ENCODE measurements around the gene TRDN.
"Not testable (repeated sequence)": the region's sequence is repeated elsewhere in the genome, so short reads cannot be mapped to it uniquely, and the experiment has no call there.

The TRDN gene

DNA sequence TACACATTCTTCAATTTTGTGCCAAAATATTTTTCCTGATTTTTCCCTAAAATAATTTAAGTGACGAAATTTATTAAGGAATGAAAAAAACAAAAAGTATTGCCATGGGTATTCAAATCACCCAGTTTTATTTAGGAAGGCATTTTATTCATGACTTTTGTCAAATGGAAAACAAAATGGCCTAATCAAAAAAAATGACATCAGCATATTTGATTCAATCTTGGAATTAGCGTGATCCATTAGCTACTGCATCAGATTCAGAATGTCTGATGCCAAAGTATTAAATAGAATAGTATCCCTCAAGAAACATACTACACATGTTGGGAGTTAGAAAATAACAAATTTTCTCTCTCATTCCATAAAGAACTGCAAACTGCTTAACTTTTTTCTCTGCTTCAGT, 129.2 kb downstream of the TRDN start:
- no peak for DNase-seq (ENCODE audit: low read depth in 3 of 3)

DNA sequence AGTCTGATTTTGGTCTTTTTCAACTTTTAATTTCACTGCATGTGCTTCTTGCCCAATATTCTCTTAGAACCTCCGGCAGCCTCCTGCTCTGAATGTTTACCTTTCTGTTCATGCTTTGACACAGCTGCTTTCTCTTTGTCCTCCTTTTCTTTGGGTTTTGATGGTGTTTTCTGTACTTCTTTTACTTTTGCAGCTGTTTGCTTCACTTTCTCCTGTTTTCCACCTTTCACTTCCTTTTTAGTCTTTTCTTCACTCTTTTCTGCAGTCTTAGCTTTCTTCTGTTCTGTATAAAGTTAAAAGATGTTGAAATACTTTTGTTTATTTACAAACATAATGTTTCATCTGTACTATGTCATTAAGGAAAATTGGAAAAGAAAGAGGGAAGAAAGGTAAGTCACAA, 133.1 kb downstream of the TRDN start:
- no peak for DNase-seq (ENCODE audit: low read depth in 3 of 3)

GRCh38 chr6:123497025-123497424, 139.7 kb downstream of the TRDN start:
- no peak for DNase-seq (ENCODE audit: low read depth in 3 of 3)

DNA sequence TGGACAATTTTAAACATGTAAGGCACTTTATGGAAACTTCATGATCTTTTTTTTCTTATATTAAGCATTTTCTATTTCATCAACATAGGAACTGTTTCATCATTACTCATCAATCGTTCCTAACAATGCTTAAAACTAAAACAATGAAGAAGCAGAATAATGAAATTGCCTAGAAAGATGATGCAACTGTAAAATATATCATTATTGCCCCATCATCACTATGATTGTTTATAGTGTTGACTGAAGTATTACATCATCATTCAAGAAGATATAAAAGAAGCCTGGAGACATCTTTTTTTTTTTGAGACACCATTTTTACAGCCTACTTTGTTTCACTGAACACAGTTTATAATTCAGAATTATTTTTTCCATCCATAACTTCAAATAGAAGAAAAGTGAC, 147.2 kb downstream of the TRDN start:
- no peak for DNase-seq (ENCODE audit: low read depth in 3 of 3)

GRCh38 chr6:123480986-123481385, 155.8 kb downstream of the TRDN start:
- no peak for DNase-seq (ENCODE audit: low read depth in 3 of 3)

GRCh38 chr6:123472025-123472702, 164.6 kb downstream of the TRDN start:
- DNase-seq (ENCODE audit: low read depth in 3 of 3) = not testable (repeated sequence)

DNA sequence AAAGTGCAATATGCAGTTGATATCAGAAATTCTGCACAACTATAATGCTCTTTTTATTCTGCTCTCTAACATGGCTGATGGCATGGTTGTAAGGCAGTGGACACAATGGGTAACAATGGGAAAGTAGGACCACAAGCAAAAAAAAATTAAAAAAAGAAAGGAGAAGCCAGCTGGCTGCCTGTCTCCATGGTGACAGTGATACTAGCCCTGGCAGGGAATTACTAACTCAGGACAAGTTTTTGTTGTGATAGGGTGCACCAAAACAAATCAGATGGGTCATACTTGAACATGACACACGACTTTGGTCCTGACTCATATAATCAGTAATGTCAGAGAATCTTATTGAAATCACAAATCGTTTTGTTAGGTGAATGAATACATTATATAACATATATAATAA, 169.4 kb downstream of the TRDN start:
- DNase-seq (ENCODE audit: low read depth in 3 of 3) = no peak

GRCh38 chr6:123462152-123462551, 174.6 kb downstream of the TRDN start:
- no peak for DNase-seq (ENCODE audit: low read depth in 3 of 3)

DNA sequence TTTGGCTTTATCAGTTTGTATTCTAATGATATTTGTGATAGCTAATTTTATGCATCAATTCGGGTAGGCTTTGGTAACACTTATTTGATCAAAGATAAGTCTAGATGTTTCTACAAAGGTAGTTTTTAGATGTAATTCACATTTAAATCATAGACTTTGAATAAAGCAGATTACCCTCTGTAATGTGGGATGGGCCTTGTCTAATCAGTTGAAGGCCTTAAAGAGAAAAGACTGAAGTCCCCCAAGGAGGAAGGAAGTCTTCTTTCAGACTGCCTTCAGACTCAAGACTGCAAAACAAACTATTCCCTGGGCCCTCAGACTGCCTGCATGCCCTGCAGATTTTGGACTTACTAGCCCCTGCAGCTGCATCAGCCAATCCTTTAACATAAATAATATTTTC, 178.5 kb downstream of the TRDN start:
- DNase-seq (ENCODE audit: low read depth in 3 of 3) = no peak

GRCh38 chr6:123456836-123457235, 179.9 kb downstream of the TRDN start:
- no peak for DNase-seq (ENCODE audit: low read depth in 3 of 3)

DNA sequence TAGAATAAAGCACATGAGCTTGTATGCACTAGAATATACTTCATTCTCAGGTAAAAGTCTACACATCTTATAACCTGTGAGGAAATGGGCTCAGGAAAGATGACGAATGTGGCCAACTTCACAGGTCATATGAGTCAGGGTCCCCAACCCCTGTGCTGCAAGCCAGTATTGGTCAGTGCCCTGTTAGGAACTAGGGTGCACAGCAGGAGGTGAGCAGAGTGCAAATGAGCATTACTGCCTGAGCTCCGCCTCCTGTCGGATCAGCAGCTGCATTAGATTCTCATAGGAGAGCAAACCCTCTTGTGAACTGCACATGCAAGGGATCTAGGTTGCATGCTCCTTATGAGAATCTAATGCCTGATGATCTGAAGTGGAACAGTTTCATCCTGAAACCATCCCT, 182.3 kb downstream of the TRDN start:
- no peak for DNase-seq (ENCODE audit: low read depth in 3 of 3)

GRCh38 chr6:123453071-123453470, 183.7 kb downstream of the TRDN start:
- DNase-seq (ENCODE audit: low read depth in 3 of 3) = not testable (repeated sequence)

DNA sequence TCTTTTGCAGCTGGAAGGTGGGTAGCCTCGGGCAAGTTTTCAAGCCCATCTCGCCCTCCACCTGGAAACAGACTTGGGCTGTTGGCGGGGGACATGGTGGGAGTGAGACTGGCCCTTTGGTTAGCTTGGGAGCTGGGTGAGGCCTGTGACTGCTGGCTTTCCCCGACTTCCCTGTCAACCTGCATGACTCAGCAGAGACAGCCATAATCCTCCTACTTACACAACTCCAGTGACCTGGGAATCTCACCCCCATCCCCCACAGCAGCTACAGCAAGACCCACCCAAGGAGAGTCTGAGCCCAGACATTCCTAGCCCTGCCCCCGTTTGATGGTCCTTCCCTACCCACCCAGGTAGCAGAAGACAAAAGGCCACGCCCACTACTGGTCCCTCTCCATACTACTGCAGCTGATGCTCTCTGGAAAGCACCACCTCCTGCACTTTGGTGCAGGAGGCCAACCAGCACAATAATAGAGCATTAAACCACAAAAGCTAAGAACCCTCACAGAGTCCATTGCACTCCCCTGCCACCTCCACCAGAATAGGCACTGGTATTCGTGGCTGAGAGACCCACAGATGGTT, 188.4 kb downstream of the TRDN start:
- no peak for DNase-seq (ENCODE audit: low read depth in 3 of 3)

GRCh38 chr6:123447315-123447937, 189.3 kb downstream of the TRDN start:
- DNase-seq (ENCODE audit: low read depth in 3 of 3) = no peak

DNA sequence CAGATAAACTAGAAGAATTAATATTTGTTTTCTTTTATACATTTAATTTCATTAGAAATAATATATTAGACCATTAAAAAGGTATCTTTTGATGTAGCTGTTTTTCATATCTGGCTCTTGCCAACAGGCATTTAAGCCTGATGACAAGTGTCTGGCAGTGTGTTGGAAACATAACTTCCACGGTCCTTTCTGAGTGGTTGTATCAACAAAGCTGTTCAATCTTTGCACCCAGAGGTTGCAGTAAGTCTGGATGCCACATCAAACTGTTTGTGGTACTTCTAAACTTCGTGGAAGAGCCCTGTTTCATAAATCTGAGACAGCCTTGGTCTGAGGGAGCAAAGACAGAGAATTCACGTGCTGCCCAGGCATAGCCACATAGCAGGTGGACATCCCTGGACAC, 197.4 kb downstream of the TRDN start:
- no peak for DNase-seq (ENCODE audit: low read depth in 3 of 3)

DNA sequence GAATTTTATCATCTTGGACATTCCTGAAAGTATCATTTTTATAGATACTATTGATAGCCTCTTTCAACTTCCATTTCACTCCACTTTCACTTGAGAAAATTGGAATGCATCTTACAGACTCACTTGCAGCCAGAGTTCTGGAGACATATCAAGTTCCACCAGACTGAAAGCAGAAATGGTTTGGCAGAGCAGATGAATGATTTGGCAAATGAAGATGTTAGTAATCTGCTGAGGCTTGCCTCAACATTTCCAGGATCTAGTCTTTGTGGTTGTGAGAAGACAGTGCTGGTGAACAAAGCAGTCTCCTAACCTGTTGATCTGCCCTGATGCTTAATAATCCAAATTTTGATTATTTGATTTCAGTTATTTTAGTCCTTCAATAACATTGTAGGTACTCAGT, 202.6 kb downstream of the TRDN start:
- no peak for DNase-seq (ENCODE audit: low read depth in 3 of 3)

- DNase-seq (ENCODE audit: low read depth in 3 of 3) = no peak
Measured at GRCh38 chr6:123430970-123431369, 205.8 kb downstream of the TRDN start.

DNA sequence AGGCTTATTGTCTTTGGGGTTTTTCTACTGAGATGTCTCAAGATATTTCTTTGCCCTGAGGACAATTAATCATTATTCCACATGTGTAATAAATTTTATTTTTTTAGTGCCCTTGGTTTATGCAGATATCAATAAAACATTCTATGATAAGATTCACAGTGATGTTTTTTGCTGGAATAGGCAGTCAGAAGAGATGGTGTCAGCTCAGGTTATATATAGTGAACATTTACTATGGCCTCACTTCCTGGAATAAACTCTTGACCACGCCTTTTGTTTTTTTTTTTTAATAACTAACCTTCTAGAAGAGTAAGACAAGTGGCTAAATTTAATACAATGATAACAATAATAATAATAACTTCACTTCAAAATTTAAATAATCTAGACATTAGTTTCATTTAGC, 209.7 kb downstream of the TRDN start:
- no peak for DNase-seq (ENCODE audit: low read depth in 3 of 3)

- DNase-seq (ENCODE audit: low read depth in 3 of 3) = no peak
Measured at GRCh38 chr6:123423130-123423529, 213.6 kb downstream of the TRDN start.

GRCh38 chr6:123420512-123420911, 216.2 kb downstream of the TRDN start:
- no peak for DNase-seq (ENCODE audit: low read depth in 3 of 3)

- no peak for DNase-seq (ENCODE audit: low read depth in 3 of 3)
Measured at GRCh38 chr6:123418071-123418470, 218.7 kb downstream of the TRDN start.

DNA sequence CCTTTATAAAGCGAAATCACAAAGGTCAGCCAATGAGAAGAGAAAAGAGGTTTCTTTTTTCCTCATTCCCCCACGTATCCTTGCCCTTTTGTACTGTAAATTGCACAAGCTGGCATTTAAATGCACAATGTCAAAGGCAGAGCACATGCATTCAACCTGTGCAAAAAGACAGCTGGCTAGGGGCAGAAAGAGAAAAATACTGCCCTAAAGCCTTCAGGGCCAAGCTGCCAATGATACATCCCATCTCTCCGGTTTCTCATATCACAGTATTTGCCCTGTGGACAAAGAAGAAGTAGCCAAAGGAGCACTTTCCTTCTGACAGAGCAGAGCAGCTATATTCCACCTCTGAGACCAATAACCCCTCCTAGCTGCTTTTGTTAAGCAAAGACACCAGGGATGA, 219.2 kb downstream of the TRDN start:
- no peak for DNase-seq (ENCODE audit: low read depth in 3 of 3)

DNA sequence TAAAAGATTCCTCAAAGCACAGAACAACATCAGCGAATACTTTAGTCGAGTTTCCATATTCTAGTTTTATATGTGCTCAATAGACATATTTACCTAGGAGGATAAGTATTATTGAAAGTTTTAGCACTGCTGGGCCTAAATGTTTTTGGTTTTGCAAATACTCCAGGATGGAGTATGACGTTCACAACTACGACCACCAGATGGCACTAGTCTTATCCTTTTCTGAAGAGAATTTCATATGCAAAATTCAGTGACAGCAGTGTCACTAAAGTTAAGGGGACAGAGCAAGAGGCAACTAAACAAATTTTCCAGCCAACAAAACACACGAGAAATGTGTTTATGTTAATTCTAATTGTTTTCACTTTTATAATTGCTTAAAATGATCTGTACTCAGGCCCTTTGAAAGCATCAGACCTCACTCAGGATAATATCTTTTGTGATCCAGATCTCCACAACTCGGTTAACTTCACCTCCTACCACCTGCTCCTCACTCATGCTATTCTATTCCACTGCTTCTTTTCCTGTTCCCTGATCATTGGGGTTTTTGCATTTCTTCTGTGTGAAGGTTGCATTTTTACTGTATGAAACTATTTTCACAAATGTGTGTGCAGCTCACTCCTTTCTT, 220.8 kb downstream of the TRDN start:
- peak; percentile 6 to 19 (median 8) for DNase-seq (ENCODE audit: low read depth in 3 of 3)
